ENCODE measurements around the gene TCF25.

The TCF25 gene

DNA sequence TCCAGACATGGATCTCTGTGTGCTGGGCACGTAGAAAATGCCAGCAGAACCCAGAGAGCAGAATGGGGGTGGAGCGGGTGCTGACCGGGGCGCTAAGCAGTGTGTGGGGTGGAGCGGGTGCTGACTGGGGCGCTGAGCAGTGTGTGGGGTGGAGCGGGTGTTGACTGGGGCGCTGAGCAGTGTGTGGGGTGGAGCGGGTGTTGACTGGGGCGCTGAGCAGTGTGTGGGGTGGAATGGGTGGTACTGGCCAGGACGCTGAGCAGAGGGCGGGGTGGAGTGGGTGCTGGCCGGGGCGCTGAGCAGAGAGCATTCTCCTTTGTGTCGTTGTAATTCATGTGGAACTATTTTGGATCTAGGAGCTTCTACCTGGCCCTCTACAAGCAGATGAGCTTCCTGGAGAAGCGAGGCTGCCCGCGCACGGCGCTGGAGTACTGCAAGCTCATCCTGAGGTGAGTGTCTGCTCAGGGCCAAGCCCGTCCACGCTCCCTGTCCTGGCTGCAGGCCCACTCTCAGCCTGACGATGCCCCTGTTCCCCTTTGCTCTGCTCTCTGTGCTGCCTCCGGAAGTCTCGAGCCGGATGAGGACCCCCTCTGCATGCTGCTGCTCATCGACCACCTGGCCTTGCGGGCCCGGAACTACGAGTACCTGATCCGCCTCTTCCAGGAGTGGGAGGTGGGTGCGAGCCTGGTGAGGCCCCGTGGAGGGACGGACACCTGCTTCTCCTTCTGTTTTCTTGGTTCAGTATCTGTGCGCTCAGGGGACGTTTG is 25.0 kb downstream of the TCF25 start:
- H3K27ac ChIP-seq, result no peak overlapping the region
- CTCF ChIA-PET, result no interaction called here
- POLR2A ChIA-PET (ENCODE audit: low non-redundant PET), result interaction anchor here (0.6 kb wide), 1 partner anchor 18 kb away, joined by 5 read pairs; no protein-coding TSS in a partner anchor
- TF ChIP-seq, protein P1, sequence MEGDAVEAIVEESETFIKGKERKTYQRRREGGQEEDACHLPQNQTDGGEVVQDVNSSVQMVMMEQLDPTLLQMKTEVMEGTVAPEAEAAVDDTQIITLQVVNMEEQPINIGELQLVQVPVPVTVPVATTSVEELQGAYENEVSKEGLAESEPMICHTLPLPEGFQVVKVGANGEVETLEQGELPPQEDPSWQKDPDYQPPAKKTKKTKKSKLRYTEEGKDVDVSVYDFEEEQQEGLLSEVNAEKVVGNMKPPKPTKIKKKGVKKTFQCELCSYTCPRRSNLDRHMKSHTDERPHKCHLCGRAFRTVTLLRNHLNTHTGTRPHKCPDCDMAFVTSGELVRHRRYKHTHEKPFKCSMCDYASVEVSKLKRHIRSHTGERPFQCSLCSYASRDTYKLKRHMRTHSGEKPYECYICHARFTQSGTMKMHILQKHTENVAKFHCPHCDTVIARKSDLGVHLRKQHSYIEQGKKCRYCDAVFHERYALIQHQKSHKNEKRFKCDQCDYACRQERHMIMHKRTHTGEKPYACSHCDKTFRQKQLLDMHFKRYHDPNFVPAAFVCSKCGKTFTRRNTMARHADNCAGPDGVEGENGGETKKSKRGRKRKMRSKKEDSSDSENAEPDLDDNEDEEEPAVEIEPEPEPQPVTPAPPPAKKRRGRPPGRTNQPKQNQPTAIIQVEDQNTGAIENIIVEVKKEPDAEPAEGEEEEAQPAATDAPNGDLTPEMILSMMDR (conservative IDR thresholded peaks at IDR 0.05; ENCODE audit: low read depth), result no peak
- no peak for DNase-seq (ENCODE audit: low spot score)

DNA sequence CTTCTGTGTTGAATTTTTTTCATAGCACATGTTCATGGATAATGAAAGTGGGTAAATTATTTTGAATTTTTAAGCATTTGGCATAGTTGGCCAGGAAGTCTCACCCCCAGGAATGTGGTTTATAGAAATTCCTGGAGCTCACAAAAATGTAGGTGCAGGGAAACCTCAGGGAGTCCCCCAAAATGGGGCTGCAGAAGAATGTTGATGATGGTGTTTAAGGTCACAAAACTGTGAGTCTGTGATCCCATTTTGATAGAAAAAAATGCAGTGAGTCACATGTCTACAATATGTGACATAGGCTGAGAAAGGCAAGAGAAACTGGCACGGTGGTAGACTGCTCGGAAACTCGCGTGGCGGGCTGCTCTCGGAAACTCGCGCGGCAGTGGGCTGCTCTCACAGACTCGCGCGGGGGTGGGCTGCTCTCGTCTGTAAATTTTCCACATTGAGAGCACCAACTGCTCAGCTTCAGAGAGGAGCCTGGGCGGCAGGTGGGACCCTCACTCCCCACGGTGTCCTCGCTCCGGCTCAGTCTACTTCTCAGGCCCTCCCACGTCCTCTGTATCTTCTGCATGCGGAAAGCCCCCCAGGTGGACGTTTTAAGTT is 26.6 kb downstream of the TCF25 start:
- no peak for DNase-seq (ENCODE audit: low spot score)
- H3K27ac ChIP-seq, result no peak overlapping the region
- ChIA-PET CTCF (no interaction called here), POLR2A (ENCODE audit: low non-redundant PET) (no interaction called here)
- TF ChIP-seq, protein P1 (conservative IDR thresholded peaks at IDR 0.05; ENCODE audit: low read depth), result no peak

DNA sequence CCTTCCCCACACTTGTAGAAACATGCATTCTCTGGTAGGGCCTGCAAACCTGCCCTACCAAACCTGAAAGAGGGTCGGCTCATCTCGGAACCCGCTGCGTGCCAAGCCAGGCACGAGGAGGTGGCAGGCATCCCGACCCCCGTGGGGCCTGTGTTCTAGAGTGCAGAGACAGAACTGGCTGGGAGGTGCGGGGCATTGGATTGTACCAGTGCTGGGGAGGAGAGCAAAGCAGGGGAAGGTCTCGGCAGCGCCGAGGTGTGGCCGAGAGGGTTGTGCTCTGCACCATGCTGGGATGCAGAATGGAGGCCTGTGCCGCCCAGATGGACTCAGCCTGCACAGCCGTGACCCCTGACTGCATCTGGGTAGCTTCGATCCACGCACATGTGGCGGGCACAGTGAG is 27.5 kb downstream of the TCF25 start:
- TF ChIP-seq, protein P1 (conservative IDR thresholded peaks at IDR 0.05; ENCODE audit: low read depth), result no peak
- no peak overlapping the region; the same call in 1 of the 2 replicates for H3K27ac ChIP-seq
- ChIA-PET CTCF (no interaction called here), POLR2A (ENCODE audit: low non-redundant PET) (no interaction called here)
- no peak for DNase-seq (ENCODE audit: low spot score)

DNA sequence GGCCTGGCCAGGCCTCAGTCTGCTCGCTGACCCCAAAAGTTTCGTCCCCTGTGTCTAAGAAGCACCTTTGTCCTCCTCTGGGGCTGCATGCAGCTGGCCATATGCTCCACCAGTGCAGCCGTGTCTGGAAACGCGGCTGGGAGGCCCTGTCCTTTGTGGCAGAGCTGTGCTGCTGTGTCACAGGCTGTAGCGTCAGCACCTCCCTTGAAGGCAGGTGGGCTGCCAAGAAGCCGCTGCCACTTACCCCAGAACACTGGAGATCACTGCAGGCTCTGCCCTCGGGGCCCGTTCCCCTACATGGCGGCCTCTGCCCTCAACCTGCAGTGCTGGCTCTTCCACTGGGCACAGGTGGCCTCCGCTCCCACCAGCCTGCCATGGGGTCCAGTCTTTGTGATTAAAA is 29.6 kb downstream of the TCF25 start:
- POLR2A ChIA-PET (ENCODE audit: low non-redundant PET), result no interaction called here
- CTCF ChIA-PET, result no interaction called here
- DNase-seq (ENCODE audit: low spot score), result no peak
- TF ChIP-seq, protein P1 (conservative IDR thresholded peaks at IDR 0.05; ENCODE audit: low read depth), result no peak
- peak overlapping the region; percentile 23; the same call in 1 of the 2 replicates for H3K27ac ChIP-seq

DNA sequence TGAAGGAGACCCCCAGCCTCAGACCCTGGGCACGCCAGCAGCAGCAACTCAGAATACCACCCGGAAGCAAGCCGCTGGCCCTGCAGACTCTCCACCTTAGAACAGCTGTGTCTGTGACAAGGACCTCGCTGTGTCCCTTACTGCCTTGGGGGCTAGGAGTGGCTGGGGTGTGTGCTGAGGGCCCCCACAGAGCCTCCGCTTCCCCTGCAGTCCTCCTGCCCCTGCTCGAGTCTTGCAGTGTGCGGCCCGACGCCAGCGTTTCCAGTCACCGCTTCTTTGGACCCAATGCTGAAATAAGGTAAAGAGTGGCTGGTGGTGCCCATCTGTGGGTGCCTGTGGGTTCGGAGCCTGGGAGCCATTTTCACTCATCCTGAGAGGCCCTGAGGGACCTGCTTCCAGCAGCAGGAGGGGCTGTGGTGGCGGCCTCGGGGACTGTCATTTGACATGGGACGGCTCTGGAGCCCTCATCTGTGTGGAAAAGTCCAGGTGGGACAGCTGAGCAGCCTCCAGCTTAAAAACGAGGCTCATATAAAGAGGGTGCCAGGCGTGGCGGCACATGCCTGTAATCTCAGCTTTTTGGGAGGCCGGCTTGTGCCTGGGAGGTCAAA is 30.6 kb downstream of the TCF25 start:
- CTCF ChIA-PET, result interaction anchor here (0.6 kb wide), 2 partner anchors 15 to 18 kb away, joined by 5 to 7 read pairs; no protein-coding TSS in a partner anchor
- no peak for DNase-seq (ENCODE audit: low spot score)
- POLR2A ChIA-PET (ENCODE audit: low non-redundant PET), result no interaction called here
- TF ChIP-seq, protein P1 (conservative IDR thresholded peaks at IDR 0.05; ENCODE audit: low read depth), result no peak
- peak overlapping the region; percentile 36 for H3K27ac ChIP-seq

DNA sequence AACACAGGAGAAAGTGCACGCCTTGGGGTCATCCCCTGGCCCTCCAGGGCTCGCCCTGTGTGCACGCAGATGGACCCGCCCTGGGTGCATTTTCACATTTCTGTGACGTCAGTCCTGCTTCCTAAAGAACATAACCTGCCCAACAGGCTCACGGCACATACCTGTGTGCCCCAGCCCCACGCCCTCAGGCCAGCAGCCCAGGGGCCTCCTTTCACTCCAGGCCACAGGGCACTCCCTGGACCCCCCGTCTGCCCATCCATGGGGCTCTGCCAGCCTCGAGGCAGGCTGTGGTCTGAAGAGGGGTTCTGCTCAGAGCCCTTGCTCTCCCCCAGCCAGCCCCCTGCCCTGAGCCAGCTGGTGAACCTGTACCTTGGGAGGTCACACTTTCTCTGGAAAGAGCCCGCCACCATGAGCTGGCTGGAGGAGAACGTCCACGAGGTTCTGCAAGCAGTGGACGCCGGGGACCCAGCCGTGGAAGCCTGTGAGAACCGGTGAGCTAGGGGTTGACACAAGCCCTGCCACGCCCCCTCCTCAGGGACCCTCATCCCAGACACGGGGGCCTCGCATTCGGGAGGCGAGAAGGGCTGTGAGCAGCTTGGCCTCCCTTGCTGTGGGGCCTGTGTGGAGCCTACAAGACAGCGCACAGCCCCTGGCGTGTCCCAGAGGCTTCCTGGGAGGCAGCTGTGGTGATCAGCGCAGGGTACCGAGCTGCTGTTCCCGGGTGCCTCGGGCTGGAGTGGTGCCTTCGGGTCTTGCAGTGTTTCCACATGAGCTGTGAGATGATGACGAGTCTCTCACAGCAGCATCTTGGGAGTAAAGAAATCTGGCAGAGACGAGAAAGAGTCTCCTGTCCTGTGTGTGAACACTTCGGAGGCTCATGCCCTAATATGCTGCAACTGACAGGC is 31.5 kb downstream of the TCF25 start:
- H3K27ac ChIP-seq, result peak overlapping the region; percentile 36
- CTCF ChIA-PET, result interaction anchor here (0.6 kb wide), 1 partner anchor 17 kb away, joined by 5 read pairs; no protein-coding TSS in a partner anchor
- peak; percentile 68 for DNase-seq (ENCODE audit: low spot score)
- POLR2A ChIA-PET (ENCODE audit: low non-redundant PET), result no interaction called here
- TF ChIP-seq, protein P1 (conservative IDR thresholded peaks at IDR 0.05; ENCODE audit: low read depth), result no peak
